Measurements from ENCODE around the gene ZNF326. TPM values are rescaled to one million over a fixed set of nuclear protein-coding genes. Genes with fewer than 3 reads are reported as not detected.
A peak's percentile ranks its signal among the peaks of the same experiment; 100 is the strongest.
"Not testable (repeated sequence)": the region's sequence is repeated elsewhere in the genome, so short reads cannot be mapped to it uniquely, and the experiment has no call there.

The ZNF326 gene
- total RNA-seq, 6 experiments from 2014 or later: 14.7 to 19.8 (median 17.2) TPM

GRCh38 chr1:89975540-89976125 is 19.3 kb upstream of the ZNF326 start:
- H3K4me3 Mint-ChIP-seq: peak overlapping the region; percentile 76; the same call in 1 of the 2 replicates
- no peaks in the 10 kb centered on the region for H3K36me3 Mint-ChIP-seq (ENCODE audit: low read depth)
- H3K9me3 Mint-ChIP-seq: no peaks in the 10 kb centered on the region
- H3K27ac Mint-ChIP-seq: peak overlapping the region; percentile 86
- H3K4me1 Mint-ChIP-seq (ENCODE audit: low read depth): peaks cover 75% of the 10 kb centered on the region
- no peaks in the 10 kb centered on the region for H3K27me3 Mint-ChIP-seq (ENCODE audit: insufficient read depth)
- TF ChIP-seq CTCF (IDR thresholded peaks at IDR 0.05): no peak
- no peak for DNase-seq

- Mint-ChIP-seq H3K9me3 (no peaks in the 10 kb centered on the region), H3K27me3 (ENCODE audit: insufficient read depth) (no peaks in the 10 kb centered on the region), H3K4me1 (ENCODE audit: low read depth) (peaks cover 52% of the 10 kb centered on the region), H3K4me3 (no peak overlapping the region), H3K36me3 (ENCODE audit: low read depth) (no peaks in the 10 kb centered on the region), H3K27ac (peak overlapping the region; percentile 45; the same call in 1 of the 2 replicates)
- TF ChIP-seq CTCF (IDR thresholded peaks at IDR 0.05): no peak
- DNase-seq: peak; percentile 71
These were observed 16.2 kb upstream of the ZNF326 start for GRCh38 chr1:89978755-89979154.

- Mint-ChIP-seq H3K4me1 (ENCODE audit: low read depth) (peaks cover 35% of the 10 kb centered on the region), H3K27ac (no peak overlapping the region), H3K4me3 (no peak overlapping the region), H3K36me3 (ENCODE audit: low read depth) (no peaks in the 10 kb centered on the region), H3K9me3 (no peaks in the 10 kb centered on the region), H3K27me3 (ENCODE audit: insufficient read depth) (no peaks in the 10 kb centered on the region)
- no peak for DNase-seq
- no peak for TF ChIP-seq CTCF (IDR thresholded peaks at IDR 0.05)
These were observed 14.3 kb upstream of the ZNF326 start for GRCh38 chr1:89980605-89981004.

- H3K4me1 Mint-ChIP-seq (ENCODE audit: low read depth): peaks cover 25% of the 10 kb centered on the region
- H3K9me3 Mint-ChIP-seq; H3K27me3 Mint-ChIP-seq (ENCODE audit: insufficient read depth); H3K36me3 Mint-ChIP-seq (ENCODE audit: low read depth); H3K27ac Mint-ChIP-seq; H3K4me3 Mint-ChIP-seq; DNase-seq: not testable (repeated sequence)
These were observed 12.1 kb upstream of the ZNF326 start for GRCh38 chr1:89982846-89983245.

- not testable (repeated sequence) for DNase-seq; H3K36me3 Mint-ChIP-seq (ENCODE audit: low read depth)
These were observed 10.3 kb upstream of the ZNF326 start for GRCh38 chr1:89984564-89985116.

GRCh38 chr1:89986020-89986419 is 8.9 kb upstream of the ZNF326 start:
- TF ChIP-seq CTCF (IDR thresholded peaks at IDR 0.05): no peak
- Mint-ChIP-seq H3K4me1 (ENCODE audit: low read depth) (peaks cover 3% of the 10 kb centered on the region), H3K27ac (no peak overlapping the region), H3K4me3 (no peak overlapping the region), H3K36me3 (ENCODE audit: low read depth) (no peaks in the 10 kb centered on the region), H3K9me3 (no peaks in the 10 kb centered on the region), H3K27me3 (ENCODE audit: insufficient read depth) (no peaks in the 10 kb centered on the region; the same call in 1 of the 2 replicates)
- DNase-seq: no peak

More at GRCh38 chr1:89984564-89985116, 10.3 kb upstream of the ZNF326 start:
- not testable (repeated sequence) for H3K4me1 Mint-ChIP-seq (ENCODE audit: low read depth); H3K27ac Mint-ChIP-seq; H3K9me3 Mint-ChIP-seq; H3K27me3 Mint-ChIP-seq (ENCODE audit: insufficient read depth); H3K4me3 Mint-ChIP-seq

Measured in HFFc6 (cell line).